ENCODE data around the gene CCL5. TPM values are rescaled to one million over a fixed set of nuclear protein-coding genes. Genes with fewer than 3 reads are reported as not detected.

The CCL5 gene
- total RNA-seq, 1 experiment from 2014 or later: 0.34 TPM

GRCh38 chr17:35893751-35894150 lies 13.6 kb upstream of the CCL5 start (continued):
- TF ChIP-seq CTCF (IDR thresholded peaks at IDR 0.05 in 2 of 3, conservative IDR thresholded peaks at IDR 0.05 in 1 of 3; ENCODE audit: borderline replicate concordance in 1 of 3, insufficient read depth in 1 of 3, low read depth in 2 of 3, low read length in 2 of 3) (no peak), ELF1 (IDR thresholded peaks at IDR 0.05; ENCODE audit: borderline replicate concordance, low read depth) (no peak), TCF7L2 (IDR thresholded peaks at IDR 0.05; ENCODE audit: borderline replicate concordance, extremely low read depth, insufficient read depth, insufficient read length) (no peak), CBX3 (IDR thresholded peaks at IDR 0.05; ENCODE audit: low read depth) (no peak), POLR2AphosphoS5 (IDR thresholded peaks at IDR 0.05; ENCODE audit: low read depth, low read length) (no peak), ZBTB33 (IDR thresholded peaks at IDR 0.05; ENCODE audit: extremely low read depth, insufficient replicate concordance, low read length) (no peak)

GRCh38 chr17:35892091-35893035 lies 12.2 kb upstream of the CCL5 start:
- intact Hi-C loops (cut with micrococcal nuclease): no loop called here
- no peaks in the 10 kb centered on the region for H3K79me2 ChIP-seq (ENCODE audit: insufficient read depth, low read length)
- ATAC-seq (no peak), DNase-seq (ENCODE audit: low read depth, low spot score) (no peak)
- BruUV-seq (replicated peaks): no TSS peak
- H3K36me3 ChIP-seq (ENCODE audit: control insufficient read depth in 1 of 2, insufficient read depth in 2 of 2, low read length in 2 of 2): no peaks in the 10 kb centered on the region
- no peaks in the 10 kb centered on the region for H3K9me2 ChIP-seq (ENCODE audit: insufficient read depth)
- no peaks in the 10 kb centered on the region for H3K4me1 ChIP-seq (ENCODE audit: control insufficient read depth in 1 of 2, insufficient read depth in 2 of 2, low read length in 2 of 2)
- no peak overlapping the region for H3K27ac ChIP-seq (ENCODE audit: low read depth, low read length)
- H3K4me3 ChIP-seq (replicated peaks in 1 of 2; ENCODE audit: low read depth in 1 of 2, low read length in 2 of 2): no peak overlapping the region
- H3K9ac ChIP-seq (ENCODE audit: low read length): no peak overlapping the region
- no peaks in the 10 kb centered on the region for H4K20me1 ChIP-seq (ENCODE audit: insufficient read depth)
- ChIA-PET POLR2A (no interaction called here), CTCF (no interaction called here), RAD21 (ENCODE audit: low non-redundant PET in 1 of 2, low total read pairs in 2 of 2, uncharacterized antibody in 2 of 2, unreplicated experiment in 2 of 2) (no interaction called here)
- H2AFZ ChIP-seq (ENCODE audit: low read depth, low read length, poor library complexity, severe bottlenecking): no peak overlapping the region
- no peaks in the 10 kb centered on the region for H3K27me3 ChIP-seq (ENCODE audit: insufficient read depth, low read length)
- H3K4me2 ChIP-seq (ENCODE audit: low read length): no peak overlapping the region
- H3K9me3 ChIP-seq (ENCODE audit: control insufficient read depth in 1 of 2, insufficient read depth in 1 of 2, low read depth in 1 of 2, low read length in 2 of 2): no peaks in the 10 kb centered on the region
- TF ChIP-seq JUND (IDR thresholded peaks at IDR 0.05) (no peak), ELF1 (IDR thresholded peaks at IDR 0.05; ENCODE audit: borderline replicate concordance, low read depth) (no peak), SP1 (IDR thresholded peaks at IDR 0.05; ENCODE audit: low read depth) (no peak), POLR2AphosphoS5 (IDR thresholded peaks at IDR 0.05; ENCODE audit: low read depth, low read length) (no peak), CBX3 (IDR thresholded peaks at IDR 0.05; ENCODE audit: low read depth) (no peak), EGR1 (IDR thresholded peaks at IDR 0.05; ENCODE audit: low read depth) (no peak), REST (IDR thresholded peaks at IDR 0.05; ENCODE audit: low read depth) (no peak), CTCF (IDR thresholded peaks at IDR 0.05 in 2 of 3, conservative IDR thresholded peaks at IDR 0.05 in 1 of 3; ENCODE audit: borderline replicate concordance in 1 of 3, insufficient read depth in 1 of 3, low read depth in 2 of 3, low read length in 2 of 3) (no peak), SRF (IDR thresholded peaks at IDR 0.05; ENCODE audit: low read depth) (no peak), EZH2 (IDR thresholded peaks at IDR 0.05) (no peak)

All from HCT116 (cell line).